ENCODE results near the gene NAP1L1.

DNA sequence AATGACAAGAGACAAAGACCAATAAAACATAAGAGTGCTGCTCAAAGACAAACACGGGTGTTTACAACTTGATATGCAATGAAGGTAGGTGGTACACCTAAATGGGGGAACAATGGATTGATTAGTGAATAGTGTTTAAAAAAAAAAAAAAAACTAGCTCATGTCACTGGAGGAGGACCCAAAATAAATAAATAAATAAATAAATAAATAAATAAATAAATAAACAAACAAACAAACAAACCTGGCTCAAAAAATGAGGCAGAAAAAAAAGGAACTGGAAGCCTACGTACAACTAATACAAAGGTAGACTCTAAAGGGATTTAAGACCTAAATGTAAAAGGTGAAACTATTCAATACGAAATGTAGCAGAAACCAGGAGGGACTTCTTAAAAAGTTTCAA lies 18.6 kb downstream of the NAP1L1 start:
- TF ChIP-seq POLR2A (IDR thresholded peaks at IDR 0.05), result no peak
- no peak for TF ChIP-seq CTCF (IDR thresholded peaks at IDR 0.05 in 4 of 5, conservative IDR thresholded peaks at IDR 0.05 in 1 of 5)
